ENCODE data around the gene ARV1. TPM values are rescaled to one million over a fixed set of nuclear protein-coding genes. Genes with fewer than 3 reads are reported as not detected.

Gene ARV1
- polyA plus RNA-seq, 1 donor from 2014 or later: 63.4 TPM

- H3K9me2 ChIP-seq (ENCODE audit: insufficient read depth, low read length): no peaks in the 10 kb centered on the region
- H3K9ac ChIP-seq (ENCODE audit: low read length): no peak overlapping the region
- TF ChIP-seq RAD21 (conservative IDR thresholded peaks at IDR 0.05): no peak
- TF ChIP-seq POLR2AphosphoS5 (IDR thresholded peaks at IDR 0.05): no peak
- TF ChIP-seq MXI1 (conservative IDR thresholded peaks at IDR 0.05; ENCODE audit: poor library complexity, severe bottlenecking): no peak
- TF ChIP-seq SMC3 (conservative IDR thresholded peaks at IDR 0.05; ENCODE audit: poor library complexity): no peak
- TF ChIP-seq TAF1 (IDR thresholded peaks at IDR 0.05; ENCODE audit: low read depth): no peak
- no peak for TF ChIP-seq CTCF (IDR thresholded peaks at IDR 0.05; ENCODE audit: poor library complexity, severe bottlenecking)
- no peak for TF ChIP-seq EZH2 (IDR thresholded peaks at IDR 0.05; ENCODE audit: borderline replicate concordance, insufficient read depth, low read length, poor library complexity, severe bottlenecking)
- no peak for TF ChIP-seq EP300 (conservative IDR thresholded peaks at IDR 0.05; ENCODE audit: poor library complexity, severe bottlenecking)
These were observed 20.5 kb upstream of the ARV1 start for GRCh38 chr1:230958370-230958769.

GRCh38 chr1:230964896-230965295 lies 14.0 kb upstream of the ARV1 start:
- H3K36me3 ChIP-seq (ENCODE audit: insufficient read depth, low read length): no peaks in the 10 kb centered on the region
- no peaks in the 10 kb centered on the region for H3K9me3 ChIP-seq (ENCODE audit: low read length)
- no peaks in the 10 kb centered on the region for H3K79me2 ChIP-seq (replicated peaks; ENCODE audit: insufficient read depth, low read length)
- no peak for TF ChIP-seq MXI1 (conservative IDR thresholded peaks at IDR 0.05; ENCODE audit: poor library complexity, severe bottlenecking)
- no peak for TF ChIP-seq EP300 (conservative IDR thresholded peaks at IDR 0.05; ENCODE audit: poor library complexity, severe bottlenecking)
- no peak overlapping the region for H3K27ac ChIP-seq (ENCODE audit: low read length)
- H3K9me2 ChIP-seq (ENCODE audit: insufficient read depth, low read length): no peaks in the 10 kb centered on the region
- no peak overlapping the region for H3K4me3 ChIP-seq (ENCODE audit: low read length)
- no peak overlapping the region for H3K9ac ChIP-seq (ENCODE audit: low read length)
- no peaks in the 10 kb centered on the region for H3F3A ChIP-seq (ENCODE audit: insufficient read depth, low read length, poor library complexity, severe bottlenecking)
- H3K27me3 ChIP-seq (ENCODE audit: insufficient read depth, low read depth, low read length): no peaks in the 10 kb centered on the region
- no peak overlapping the region for H2AFZ ChIP-seq (ENCODE audit: low read depth, low read length)
- no peak overlapping the region for H3K4me2 ChIP-seq (ENCODE audit: low read length)
- H4K20me1 ChIP-seq (ENCODE audit: insufficient read depth): no peaks in the 10 kb centered on the region

More at GRCh38 chr1:230958370-230958769, 20.5 kb upstream of the ARV1 start:
- no peaks in the 10 kb centered on the region for H3K79me2 ChIP-seq (replicated peaks; ENCODE audit: insufficient read depth, low read length)
- no peaks in the 10 kb centered on the region for H3F3A ChIP-seq (ENCODE audit: insufficient read depth, low read length, poor library complexity, severe bottlenecking)
- H3K9me3 ChIP-seq (ENCODE audit: low read length): no peaks in the 10 kb centered on the region
- H3K27ac ChIP-seq (ENCODE audit: low read length): no peak overlapping the region
- no peak overlapping the region for H3K4me2 ChIP-seq (ENCODE audit: low read length)
- no peaks in the 10 kb centered on the region for H4K20me1 ChIP-seq (ENCODE audit: insufficient read depth)
- H3K27me3 ChIP-seq (ENCODE audit: insufficient read depth, low read depth, low read length): no peaks in the 10 kb centered on the region
- no peak overlapping the region for H2AFZ ChIP-seq (ENCODE audit: low read depth, low read length)
- no peak overlapping the region for H3K4me3 ChIP-seq (ENCODE audit: low read length)
- H3K36me3 ChIP-seq (ENCODE audit: insufficient read depth, low read length): no peaks in the 10 kb centered on the region

- Histone ChIP-seq H4K20me1 (ENCODE audit: insufficient read depth) (no peaks in the 10 kb centered on the region), H3K27me3 (ENCODE audit: insufficient read depth, low read depth, low read length) (no peaks in the 10 kb centered on the region), H3K9ac (ENCODE audit: low read length) (no peak overlapping the region), H3K4me3 (ENCODE audit: low read length) (no peak overlapping the region), H3K79me2 (replicated peaks; ENCODE audit: insufficient read depth, low read length) (no peaks in the 10 kb centered on the region), H3K36me3 (ENCODE audit: insufficient read depth, low read length) (no peaks in the 10 kb centered on the region), H2AFZ (ENCODE audit: low read depth, low read length) (no peak overlapping the region), H3K27ac (ENCODE audit: low read length) (no peak overlapping the region), H3K9me2 (ENCODE audit: insufficient read depth, low read length) (no peaks in the 10 kb centered on the region), H3K9me3 (ENCODE audit: low read length) (no peaks in the 10 kb centered on the region), H3K4me2 (ENCODE audit: low read length) (no peak overlapping the region), H3F3A (ENCODE audit: insufficient read depth, low read length, poor library complexity, severe bottlenecking) (no peaks in the 10 kb centered on the region)
- TF ChIP-seq EP300 (conservative IDR thresholded peaks at IDR 0.05; ENCODE audit: poor library complexity, severe bottlenecking): no peak
- no peak for TF ChIP-seq SMC3 (conservative IDR thresholded peaks at IDR 0.05; ENCODE audit: poor library complexity)
- TF ChIP-seq EZH2 (IDR thresholded peaks at IDR 0.05; ENCODE audit: borderline replicate concordance, insufficient read depth, low read length, poor library complexity, severe bottlenecking): no peak
- no peak for TF ChIP-seq TAF1 (IDR thresholded peaks at IDR 0.05; ENCODE audit: low read depth)
- no peak for TF ChIP-seq RAD21 (conservative IDR thresholded peaks at IDR 0.05)
- no peak for TF ChIP-seq MXI1 (conservative IDR thresholded peaks at IDR 0.05; ENCODE audit: poor library complexity, severe bottlenecking)
- TF ChIP-seq CTCF (IDR thresholded peaks at IDR 0.05; ENCODE audit: poor library complexity, severe bottlenecking): no peak
These were observed 13.4 kb upstream of the ARV1 start for GRCh38 chr1:230965535-230965934.
